WTC11 (cell line): ENCODE measurements around the gene NAV2.

Experiments
- ATF3 ChIP-seq: sonication (generic); formaldehyde crosslinking; conservative IDR thresholded peaks from 2 replicates; pipeline ENCODE4 v1.8.1; 2022; ENCODE audit warnings: mild to moderate bottlenecking, missing genetic modification reagents
- E2F4 ChIP-seq: sonication (generic); formaldehyde crosslinking; IDR thresholded peaks from 2 replicates; pipeline ENCODE4 v1.8.1; 2022; ENCODE audit warnings: low read depth, mild to moderate bottlenecking, moderate library complexity, missing genetic modification reagents, borderline replicate concordance
- ZNF121 ChIP-seq: sonication (generic); formaldehyde crosslinking; IDR thresholded peaks from 2 replicates; pipeline ENCODE4 v1.8.0; 2023; ENCODE audit warnings: missing genetic modification reagents
- ZNF138 ChIP-seq: sonication (generic); formaldehyde crosslinking; conservative IDR thresholded peaks from 2 replicates; pipeline ENCODE4 v1.8.1; 2022; ENCODE audit warnings: mild to moderate bottlenecking, moderate library complexity, missing genetic modification reagents
- TF ChIP-seq, protein P1 (sequence below): fragments of 200-600 bp; IDR thresholded peaks from 2 replicates; pipeline ENCODE4 v1.8.0; 2022; ENCODE audit warnings: antibody characterized with exemption
- TF ChIP-seq, protein P2 (sequence below): sonication (generic); formaldehyde crosslinking; IDR thresholded peaks from 2 replicates; pipeline ENCODE4 v1.8.1; 2023; ENCODE audit warnings: mild to moderate bottlenecking, moderate library complexity, missing genetic modification reagents

DNA sequence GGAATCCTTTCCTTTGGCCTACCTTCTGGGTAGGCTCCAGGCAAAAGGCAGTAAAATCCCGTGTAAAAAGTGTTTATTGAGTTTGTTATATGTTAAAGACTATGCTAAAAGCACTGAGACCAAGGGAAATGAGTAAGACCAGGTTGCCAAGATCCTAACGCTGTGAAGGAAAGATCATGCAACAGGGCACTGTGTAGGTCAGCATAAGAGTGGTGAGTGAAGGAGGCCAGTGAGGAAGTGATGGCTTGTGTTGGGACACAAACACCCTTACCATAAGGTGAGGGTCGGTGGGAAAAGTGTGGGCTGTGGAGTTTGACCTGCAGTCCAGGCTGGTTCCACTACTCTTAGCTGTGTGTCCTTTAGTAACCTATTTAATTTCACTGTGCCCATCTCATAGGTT, 245.6 kb downstream of the NAV2 start:
- no peak for TF ChIP-seq ATF3
- TF ChIP-seq, protein P1, sequence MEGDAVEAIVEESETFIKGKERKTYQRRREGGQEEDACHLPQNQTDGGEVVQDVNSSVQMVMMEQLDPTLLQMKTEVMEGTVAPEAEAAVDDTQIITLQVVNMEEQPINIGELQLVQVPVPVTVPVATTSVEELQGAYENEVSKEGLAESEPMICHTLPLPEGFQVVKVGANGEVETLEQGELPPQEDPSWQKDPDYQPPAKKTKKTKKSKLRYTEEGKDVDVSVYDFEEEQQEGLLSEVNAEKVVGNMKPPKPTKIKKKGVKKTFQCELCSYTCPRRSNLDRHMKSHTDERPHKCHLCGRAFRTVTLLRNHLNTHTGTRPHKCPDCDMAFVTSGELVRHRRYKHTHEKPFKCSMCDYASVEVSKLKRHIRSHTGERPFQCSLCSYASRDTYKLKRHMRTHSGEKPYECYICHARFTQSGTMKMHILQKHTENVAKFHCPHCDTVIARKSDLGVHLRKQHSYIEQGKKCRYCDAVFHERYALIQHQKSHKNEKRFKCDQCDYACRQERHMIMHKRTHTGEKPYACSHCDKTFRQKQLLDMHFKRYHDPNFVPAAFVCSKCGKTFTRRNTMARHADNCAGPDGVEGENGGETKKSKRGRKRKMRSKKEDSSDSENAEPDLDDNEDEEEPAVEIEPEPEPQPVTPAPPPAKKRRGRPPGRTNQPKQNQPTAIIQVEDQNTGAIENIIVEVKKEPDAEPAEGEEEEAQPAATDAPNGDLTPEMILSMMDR, result no peak
- TF ChIP-seq, protein P2, sequence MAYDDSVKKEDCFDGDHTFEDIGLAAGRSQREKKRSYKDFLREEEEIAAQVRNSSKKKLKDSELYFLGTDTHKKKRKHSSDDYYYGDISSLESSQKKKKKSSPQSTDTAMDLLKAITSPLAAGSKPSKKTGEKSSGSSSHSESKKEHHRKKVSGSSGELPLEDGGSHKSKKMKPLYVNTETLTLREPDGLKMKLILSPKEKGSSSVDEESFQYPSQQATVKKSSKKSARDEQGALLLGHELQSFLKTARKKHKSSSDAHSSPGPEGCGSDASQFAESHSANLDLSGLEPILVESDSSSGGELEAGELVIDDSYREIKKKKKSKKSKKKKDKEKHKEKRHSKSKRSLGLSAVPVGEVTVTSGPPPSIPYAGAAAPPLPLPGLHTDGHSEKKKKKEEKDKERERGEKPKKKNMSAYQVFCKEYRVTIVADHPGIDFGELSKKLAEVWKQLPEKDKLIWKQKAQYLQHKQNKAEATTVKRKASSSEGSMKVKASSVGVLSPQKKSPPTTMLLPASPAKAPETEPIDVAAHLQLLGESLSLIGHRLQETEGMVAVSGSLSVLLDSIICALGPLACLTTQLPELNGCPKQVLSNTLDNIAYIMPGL (CRISPR knock-in tag), result no peak
- no peak for TF ChIP-seq ZNF121
- no peak for TF ChIP-seq E2F4 (CRISPR knock-in tag)
- TF ChIP-seq ZNF138 (CRISPR knock-in tag), result no peak
